ENCODE data around the gene PCSK7.
A peak's percentile ranks its signal among the peaks of the same experiment; 100 is the strongest.
"Not testable (repeated sequence)": the region's sequence is repeated elsewhere in the genome, so short reads cannot be mapped to it uniquely, and the experiment has no call there.

Gene PCSK7

GRCh38 chr11:117183724-117184349 lies 48.0 kb downstream of the PCSK7 start:
- DNase-seq (ENCODE audit: low read depth in 1 of 2, low spot score in 1 of 2) = no peak

- DNase-seq (ENCODE audit: low read depth in 1 of 2, low spot score in 1 of 2) = not testable (repeated sequence)
Measured at GRCh38 chr11:117183178-117183577, 48.7 kb downstream of the PCSK7 start.

- DNase-seq (ENCODE audit: low read depth in 1 of 2, low spot score in 1 of 2) = no peak
Measured at GRCh38 chr11:117182551-117182935, 49.3 kb downstream of the PCSK7 start.

GRCh38 chr11:117181586-117182550 lies 50.0 kb downstream of the PCSK7 start:
- DNase-seq (ENCODE audit: low read depth in 1 of 2, low spot score in 1 of 2) = no peak

GRCh38 chr11:117180661-117181585 lies 51.0 kb downstream of the PCSK7 start:
- peak in 1 of 2 donors; percentile 30 for DNase-seq (ENCODE audit: low read depth in 1 of 2, low spot score in 1 of 2)

- DNase-seq (ENCODE audit: low read depth in 1 of 2, low spot score in 1 of 2) = no peak
Measured at GRCh38 chr11:117180020-117180419, 51.9 kb downstream of the PCSK7 start.

GRCh38 chr11:117179048-117179999 lies 52.5 kb downstream of the PCSK7 start:
- peak in 1 of 2 donors; percentile 18 for DNase-seq (ENCODE audit: low read depth in 1 of 2, low spot score in 1 of 2)

GRCh38 chr11:117178210-117179034 lies 53.5 kb downstream of the PCSK7 start, which contains the start of gene SIDT2:
SIDT2 (plus strand) TSS chr11:117178743; CDS start chr11:117179264, 521 bp downstream.
- peak; percentile 70 to 78 for DNase-seq (ENCODE audit: low read depth in 1 of 2, low spot score in 1 of 2)

GRCh38 chr11:117177534-117178209 lies 54.2 kb downstream of the PCSK7 start:
- no peak for DNase-seq (ENCODE audit: low read depth in 1 of 2, low spot score in 1 of 2)

GRCh38 chr11:117176186-117176585 lies 55.7 kb downstream of the PCSK7 start:
- DNase-seq (ENCODE audit: low read depth in 1 of 2, low spot score in 1 of 2) = no peak

- DNase-seq (ENCODE audit: low read depth in 1 of 2, low spot score in 1 of 2) = no peak
Measured at GRCh38 chr11:117175781-117176180, 56.1 kb downstream of the PCSK7 start.

GRCh38 chr11:117175104-117175503 lies 56.8 kb downstream of the PCSK7 start:
- DNase-seq (ENCODE audit: low read depth in 1 of 2, low spot score in 1 of 2) = no peak

- DNase-seq (ENCODE audit: low read depth in 1 of 2, low spot score in 1 of 2) = no peak
Measured at GRCh38 chr11:117172724-117173421, 59.0 kb downstream of the PCSK7 start.

GRCh38 chr11:117171404-117172061 lies 60.3 kb downstream of the PCSK7 start:
- DNase-seq (ENCODE audit: low read depth in 1 of 2, low spot score in 1 of 2) = no peak

- DNase-seq (ENCODE audit: low read depth in 1 of 2, low spot score in 1 of 2) = no peak
Measured at GRCh38 chr11:117171007-117171403, 60.9 kb downstream of the PCSK7 start.

- no peak for DNase-seq (ENCODE audit: low read depth in 1 of 2, low spot score in 1 of 2)
Measured at GRCh38 chr11:117170210-117170609, 61.7 kb downstream of the PCSK7 start.

- no peak for DNase-seq (ENCODE audit: low read depth in 1 of 2, low spot score in 1 of 2)
Measured at GRCh38 chr11:117169736-117170135, 62.1 kb downstream of the PCSK7 start.
